ENCODE measurements around the gene PAFAH2. TPM values are rescaled to one million over a fixed set of nuclear protein-coding genes. Genes with fewer than 3 reads are reported as not detected.

Gene PAFAH2
- total RNA-seq, 1 experiment from 2014 or later: 6.7 TPM

DNA sequence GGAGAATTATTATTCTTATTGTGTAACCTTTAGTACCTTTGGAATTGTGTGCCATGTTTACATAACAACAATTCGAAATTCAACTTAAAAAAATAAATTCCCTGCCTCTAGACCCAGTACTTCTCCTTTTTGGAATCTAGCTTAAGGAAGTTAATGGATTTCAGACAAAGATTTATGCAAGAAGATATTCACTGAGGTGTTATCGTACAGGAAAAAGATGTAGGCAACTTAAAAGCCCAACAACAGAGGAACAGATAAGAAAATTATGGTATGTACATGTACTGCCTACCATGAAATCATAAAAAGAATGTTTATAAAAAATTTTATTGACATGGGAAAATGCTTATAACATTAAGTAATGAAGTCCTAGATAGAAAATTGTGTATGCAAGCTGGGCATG, 73.4 kb downstream of the PAFAH2 start:
- Histone ChIP-seq H3K9me3 (ENCODE audit: low read depth, low read length, poor library complexity, severe bottlenecking) (no peaks in the 10 kb centered on the region), H3K4me3 (ENCODE audit: low read depth, low read length, poor library complexity, severe bottlenecking) (no peak overlapping the region), H3K27me3 (replicated peaks; ENCODE audit: insufficient read depth, low read depth, low read length, poor library complexity) (no peaks in the 10 kb centered on the region), H3K27ac (ENCODE audit: low read depth, low read length, poor library complexity, severe bottlenecking) (no peak overlapping the region), H3K4me1 (ENCODE audit: insufficient read depth, low read length, poor library complexity, severe bottlenecking) (peaks cover 10% of the 10 kb centered on the region), H3K36me3 (ENCODE audit: insufficient read depth, low read length, poor library complexity, severe bottlenecking) (no peaks in the 10 kb centered on the region)
- BruUV-seq (replicated peaks): no TSS peak
- TF ChIP-seq EZH2 (IDR thresholded peaks at IDR 0.05; ENCODE audit: borderline replicate concordance, low read depth, low read length, poor library complexity, severe bottlenecking) (no peak), CTCF (conservative IDR thresholded peaks at IDR 0.05; ENCODE audit: low read depth, low read length) (no peak)
- ChIA-PET POLR2A (ENCODE audit: low non-redundant PET) (no interaction called here), CTCF (no interaction called here)
- no peak for DNase-seq (ENCODE audit: low spot score)
- intact Hi-C loops (cut with micrococcal nuclease; ENCODE audit: unreplicated experiment): no loop called here

- Histone ChIP-seq H3K27me3 (replicated peaks; ENCODE audit: insufficient read depth, low read depth, low read length, poor library complexity) (no peaks in the 10 kb centered on the region), H3K4me1 (ENCODE audit: insufficient read depth, low read length, poor library complexity, severe bottlenecking) (peaks cover 10% of the 10 kb centered on the region), H3K4me3 (ENCODE audit: low read depth, low read length, poor library complexity, severe bottlenecking) (peak overlapping the region; percentile 52), H3K27ac (ENCODE audit: low read depth, low read length, poor library complexity, severe bottlenecking) (peak overlapping the region; percentile 27), H3K36me3 (ENCODE audit: insufficient read depth, low read length, poor library complexity, severe bottlenecking) (no peaks in the 10 kb centered on the region), H3K9me3 (ENCODE audit: low read depth, low read length, poor library complexity, severe bottlenecking) (no peaks in the 10 kb centered on the region)
- intact Hi-C loops (cut with micrococcal nuclease; ENCODE audit: unreplicated experiment): no loop called here
- ChIA-PET POLR2A (ENCODE audit: low non-redundant PET) (interaction anchor here (0.5 kb wide), 1 partner anchor 17 kb away, joined by 3 read pairs; the partner anchor contains the start of gene STMN1), CTCF (no interaction called here)
- DNase-seq (ENCODE audit: low spot score): peak; percentile 54
- TF ChIP-seq CTCF (conservative IDR thresholded peaks at IDR 0.05; ENCODE audit: low read depth, low read length) (no peak), EZH2 (IDR thresholded peaks at IDR 0.05; ENCODE audit: borderline replicate concordance, low read depth, low read length, poor library complexity, severe bottlenecking) (no peak)
- BruUV-seq (replicated peaks): no TSS peak
These were observed 74.8 kb downstream of the PAFAH2 start for GRCh38 chr1:25922971-25923552.

GRCh38 chr1:25922056-25922970, 75.5 kb downstream of the PAFAH2 start:
- peak overlapping the region; percentile 52 for H3K4me3 ChIP-seq (ENCODE audit: low read depth, low read length, poor library complexity, severe bottlenecking)
- peak overlapping the region; percentile 27 for H3K27ac ChIP-seq (ENCODE audit: low read depth, low read length, poor library complexity, severe bottlenecking)
- no peak for TF ChIP-seq CTCF (conservative IDR thresholded peaks at IDR 0.05; ENCODE audit: low read depth, low read length)
- TF ChIP-seq EZH2 (IDR thresholded peaks at IDR 0.05; ENCODE audit: borderline replicate concordance, low read depth, low read length, poor library complexity, severe bottlenecking): no peak
- no peaks in the 10 kb centered on the region for H3K9me3 ChIP-seq (ENCODE audit: low read depth, low read length, poor library complexity, severe bottlenecking)
- no peaks in the 10 kb centered on the region for H3K36me3 ChIP-seq (ENCODE audit: insufficient read depth, low read length, poor library complexity, severe bottlenecking)
- CTCF ChIA-PET: no interaction called here
- H3K4me1 ChIP-seq (ENCODE audit: insufficient read depth, low read length, poor library complexity, severe bottlenecking): peaks cover 10% of the 10 kb centered on the region
- POLR2A ChIA-PET (ENCODE audit: low non-redundant PET): interaction anchor here (0.5 kb wide), 1 partner anchor 16 kb away, joined by 3 read pairs; the partner anchor contains the start of gene STMN1
- intact Hi-C loops (cut with micrococcal nuclease; ENCODE audit: unreplicated experiment): no loop called here
- H3K27me3 ChIP-seq (replicated peaks; ENCODE audit: insufficient read depth, low read depth, low read length, poor library complexity): no peaks in the 10 kb centered on the region
- no TSS peak for BruUV-seq (replicated peaks)
- DNase-seq (ENCODE audit: low spot score): peak; percentile 70

All from A673 (cell line).